Caki2 (cell line): ENCODE data around the gene ARHGEF3. TPM values are rescaled to one million over a fixed set of nuclear protein-coding genes. Genes with fewer than 3 reads are reported as not detected.
A peak's percentile ranks its signal among the peaks of the same experiment; 100 is the strongest.
"Not testable (repeated sequence)": the region's sequence is repeated elsewhere in the genome, so short reads cannot be mapped to it uniquely, and the experiment has no call there.

Source experiments
- DNase-seq: peaks from one replicate; pipeline ENCODE4 v3.0.0-alpha.2; 2015; ENCODE audit warnings: low read depth
- in situ Hi-C: cut with HindIII; loops from 2 replicates; pipeline ENCODE4 v1.10.0; 2016; ENCODE audit warnings: low sequenced_read_pairs, low pct_unique_long_range_greater_than_20kb, mixed read lengths
- total RNA-seq: library from RNA; depleted of rRNA; stranded (reverse); fragments of >200 nt; shearing (Covaris generic); gene quantifications from 2 replicates; pipeline ENCODE4 v1.2.3, GENCODE V29; 2014; ENCODE audit warnings: low replicate concordance

The ARHGEF3 gene
- total RNA-seq, 1 experiment from 2014 or later = 4.6 TPM

DNA sequence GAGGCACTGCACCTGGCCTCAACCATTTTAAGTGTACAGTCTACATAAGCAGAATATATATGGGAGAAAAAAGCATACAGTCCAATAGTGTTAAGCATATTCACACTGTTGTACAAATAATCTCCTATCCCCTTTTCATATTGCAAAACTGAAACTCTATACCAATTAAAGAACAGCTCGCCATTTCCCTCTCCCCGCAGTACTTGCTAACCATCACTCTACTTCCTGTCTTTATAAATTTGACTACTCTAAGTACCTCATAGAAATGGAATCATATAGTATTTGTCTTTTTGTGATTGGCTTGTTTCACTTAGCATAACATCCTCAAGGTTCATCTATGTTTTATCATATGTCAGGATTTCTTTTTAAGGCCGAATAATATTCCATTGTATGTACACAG is 97.0 kb downstream of the ARHGEF3 start:
- DNase-seq = no peak

DNA sequence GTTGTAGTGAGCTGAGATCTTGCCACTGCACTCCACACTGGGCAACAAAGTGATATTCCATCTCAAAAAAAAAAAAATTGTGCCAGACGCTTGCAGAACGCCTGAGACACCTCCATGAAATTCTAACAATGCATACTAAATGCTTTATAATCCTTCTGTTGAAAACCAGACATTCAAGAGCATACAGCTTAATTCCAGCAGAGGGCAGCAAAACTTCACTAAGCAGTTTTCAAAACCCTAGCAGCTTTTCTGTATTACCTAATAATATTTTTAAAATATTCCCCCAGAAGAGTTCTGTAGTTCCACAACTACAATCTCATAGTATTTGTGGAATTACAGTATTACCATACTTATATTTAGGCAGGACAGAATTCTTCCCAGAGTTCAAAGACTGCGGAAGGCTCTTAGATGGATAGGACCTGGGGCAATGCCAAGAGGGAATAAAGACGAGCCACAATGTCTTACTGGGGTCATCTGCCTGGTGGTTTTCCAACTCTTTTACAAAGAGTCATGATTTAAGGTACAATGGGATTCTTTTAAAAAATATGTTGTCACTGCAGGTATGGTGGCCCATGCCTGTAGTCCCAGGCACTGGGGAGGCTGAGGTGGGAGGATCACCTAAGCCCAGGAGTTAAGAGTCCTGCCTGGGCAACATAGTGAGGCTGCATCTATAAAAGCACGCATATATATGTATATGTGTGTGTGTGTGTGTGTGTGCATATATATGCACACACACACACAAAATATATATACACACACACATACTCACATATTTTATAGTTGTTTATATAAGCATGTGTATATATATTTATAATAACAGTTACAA is 99.0 kb downstream of the ARHGEF3 start:
- peak; percentile 30 for DNase-seq
- in situ Hi-C loops = no loop called here

More for the DNA sequence above, 97.0 kb downstream of the ARHGEF3 start:
- in situ Hi-C loops = no loop called here

DNA sequence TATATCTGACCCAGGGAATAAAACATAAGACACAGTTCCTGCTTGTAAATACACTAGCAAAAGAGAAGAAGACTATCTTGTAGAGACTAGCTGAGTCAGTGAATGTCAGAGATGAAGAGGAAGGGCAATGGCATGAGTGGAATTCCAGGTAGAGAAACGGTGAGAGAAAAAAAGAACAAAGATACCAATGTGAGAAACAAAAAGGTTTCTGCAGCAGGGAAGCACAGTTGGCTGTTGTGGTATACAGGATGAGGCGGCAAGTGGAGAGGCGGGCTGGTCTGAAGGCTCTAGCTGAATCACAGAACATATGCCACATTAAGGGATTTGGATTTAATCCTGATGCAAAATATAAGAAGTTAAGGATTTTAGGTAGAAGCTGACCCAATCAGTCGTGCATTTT is 101.6 kb downstream of the ARHGEF3 start:
- no peak for DNase-seq
- in situ Hi-C loops = no loop called here

DNA sequence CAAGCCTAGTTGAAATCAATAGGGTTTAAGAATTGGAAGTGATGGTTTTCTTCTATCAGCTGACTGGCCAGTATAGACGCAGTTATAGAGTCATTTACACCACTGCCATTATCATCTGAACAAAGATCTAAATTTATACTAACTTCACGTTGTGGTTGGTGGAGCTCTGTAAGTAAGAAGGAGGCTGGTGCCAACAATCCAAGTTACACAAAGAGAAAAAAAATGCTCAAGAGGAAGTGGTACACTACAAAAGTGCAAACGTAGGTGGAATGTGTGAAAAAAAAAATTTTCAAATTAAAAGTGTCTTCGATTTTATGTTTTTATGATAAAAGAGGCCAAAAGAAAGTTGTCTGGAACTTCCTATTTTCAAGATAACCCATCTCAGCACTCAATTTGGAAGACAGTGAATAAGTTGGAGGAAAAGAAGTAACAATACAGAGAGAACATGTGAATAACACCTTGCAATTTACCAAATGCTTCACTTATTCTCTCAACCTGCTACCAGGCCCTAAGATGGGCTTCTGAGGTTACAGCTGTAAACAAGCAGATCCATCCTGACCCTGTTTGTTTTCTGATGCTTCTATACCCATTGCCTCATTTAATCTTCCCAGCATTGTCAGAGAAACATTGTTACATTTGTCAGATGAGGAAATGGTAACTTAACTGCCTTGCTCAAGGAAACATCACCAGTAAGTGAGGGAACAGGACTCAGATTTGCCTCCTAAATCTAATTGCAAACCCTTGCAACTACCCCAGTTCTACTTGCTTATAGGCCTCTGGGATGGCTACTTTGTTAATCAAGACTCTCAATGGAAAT is 106.7 kb downstream of the ARHGEF3 start:
- DNase-seq = no peak
- in situ Hi-C loops = no loop called here

DNA sequence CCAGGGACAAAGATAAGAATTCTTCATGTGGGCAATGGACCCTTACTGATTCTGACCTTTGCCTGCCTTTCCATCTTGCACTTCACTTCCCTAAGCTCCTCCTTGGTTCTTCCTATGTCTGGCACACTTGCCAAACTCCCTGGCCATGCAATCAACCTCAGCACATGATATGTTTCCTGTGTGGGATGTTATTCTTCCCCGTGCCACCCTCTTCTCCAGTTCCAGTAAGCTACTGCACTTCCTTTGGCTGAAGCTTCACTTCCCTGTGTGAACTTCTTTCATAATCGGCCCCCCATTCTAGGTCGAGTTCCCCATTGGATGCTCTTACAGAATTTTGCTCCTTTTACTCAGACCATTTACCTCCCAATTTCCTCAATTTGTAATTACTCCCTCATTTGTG is 108.0 kb downstream of the ARHGEF3 start:
- DNase-seq = no peak
- in situ Hi-C loops = no loop called here

DNA sequence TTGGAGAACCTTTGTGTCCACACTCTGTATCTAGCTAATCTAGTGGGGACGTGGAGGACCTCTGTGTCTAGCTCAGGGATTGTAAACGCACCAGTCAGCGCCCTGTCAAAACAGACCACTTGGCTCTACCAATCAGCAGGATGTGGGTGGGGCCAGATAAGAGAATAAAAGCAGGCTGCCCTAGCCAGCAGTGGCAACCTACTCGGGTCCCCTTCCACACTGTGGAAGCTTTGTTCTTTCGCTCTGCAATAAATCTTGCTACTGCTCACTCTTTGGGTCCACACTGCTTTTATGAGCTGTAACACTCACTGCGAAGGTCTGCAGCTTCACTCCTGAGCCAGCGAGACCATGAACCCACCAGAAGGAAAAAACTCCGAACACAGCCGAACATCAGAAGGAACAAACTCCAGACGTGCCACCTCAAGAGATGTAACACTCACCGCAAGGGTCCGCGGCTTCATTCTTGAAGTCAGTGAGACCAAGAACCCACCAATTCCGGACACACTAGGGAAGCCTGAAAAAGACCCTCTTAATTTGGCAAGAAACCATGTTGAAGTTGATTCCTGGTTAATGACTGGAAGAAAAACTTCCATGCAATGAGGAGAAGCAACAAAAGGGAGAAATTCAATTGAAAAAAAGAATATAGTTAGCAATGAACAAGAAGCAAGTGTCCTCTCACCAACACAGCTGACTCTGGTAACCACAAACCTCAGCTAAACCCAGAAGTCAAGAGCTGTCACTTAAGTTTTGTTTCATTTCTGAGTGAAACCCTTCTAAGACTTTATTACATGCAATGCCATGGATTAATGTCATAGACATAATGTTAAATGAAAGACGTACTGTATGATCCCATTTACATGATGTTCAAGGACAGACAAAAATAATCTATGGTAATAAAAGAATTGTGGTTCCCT is 109.0 kb downstream of the ARHGEF3 start:
- DNase-seq, in situ Hi-C loops: not testable (repeated sequence)

DNA sequence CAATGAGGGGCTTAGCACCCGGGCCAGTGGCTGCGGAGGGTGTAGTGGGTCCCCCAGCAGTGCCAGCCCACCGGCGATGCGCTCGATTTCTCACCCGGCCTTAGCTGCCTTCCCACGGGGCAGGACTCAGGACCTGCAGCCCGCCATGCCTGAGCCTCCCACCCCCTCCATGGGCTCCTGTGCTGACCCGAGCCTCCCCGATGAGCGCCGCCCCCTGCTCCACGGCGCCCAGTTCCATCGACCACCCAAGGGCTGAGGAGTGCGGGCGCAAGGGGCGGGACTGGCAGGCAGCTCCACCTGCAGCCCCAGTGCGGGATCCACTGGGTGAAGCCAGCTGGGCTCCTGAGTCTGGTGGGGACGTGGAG is 109.8 kb downstream of the ARHGEF3 start:
- in situ Hi-C loops, DNase-seq: not testable (repeated sequence)

DNA sequence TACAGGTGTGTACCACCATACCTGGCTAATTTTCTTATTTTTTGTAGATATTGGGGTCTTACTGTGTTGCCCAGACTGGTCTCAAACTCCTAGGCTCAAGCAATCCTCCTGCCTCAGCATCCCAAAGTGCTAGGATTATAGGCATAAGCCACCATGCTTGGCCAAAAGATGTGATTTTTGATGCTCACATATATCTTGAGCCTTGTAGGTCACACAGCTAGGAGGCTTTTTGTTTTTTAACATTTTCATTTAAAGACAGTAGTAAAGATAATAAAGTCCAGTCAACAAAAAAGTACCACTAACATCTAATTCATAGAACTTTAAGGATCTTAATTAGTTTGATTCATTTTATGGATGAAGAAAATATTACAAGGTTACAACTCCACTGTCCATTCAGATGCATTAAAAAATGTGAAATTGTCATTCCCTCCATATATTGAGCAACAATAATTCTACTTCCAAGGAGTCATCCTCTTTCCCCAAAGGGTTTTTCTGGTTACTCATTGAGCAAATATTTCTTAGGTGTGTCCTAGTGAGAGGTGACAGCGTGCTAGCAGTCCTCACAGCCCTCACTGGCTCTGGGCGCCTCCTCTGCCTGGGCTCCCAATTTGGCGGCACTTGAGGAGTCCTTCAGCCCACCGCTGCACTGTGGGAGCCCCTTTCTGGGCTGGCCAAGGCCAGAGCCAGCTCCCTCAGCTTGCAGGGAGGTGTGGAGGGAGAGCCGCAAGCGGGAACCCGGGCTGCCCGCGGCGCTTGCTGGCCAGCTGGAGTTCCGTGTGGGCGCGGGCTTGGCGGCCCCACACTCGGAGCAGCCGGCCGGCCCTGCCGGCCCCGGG is 110.4 kb downstream of the ARHGEF3 start:
- peak; percentile 30 for DNase-seq

DNA sequence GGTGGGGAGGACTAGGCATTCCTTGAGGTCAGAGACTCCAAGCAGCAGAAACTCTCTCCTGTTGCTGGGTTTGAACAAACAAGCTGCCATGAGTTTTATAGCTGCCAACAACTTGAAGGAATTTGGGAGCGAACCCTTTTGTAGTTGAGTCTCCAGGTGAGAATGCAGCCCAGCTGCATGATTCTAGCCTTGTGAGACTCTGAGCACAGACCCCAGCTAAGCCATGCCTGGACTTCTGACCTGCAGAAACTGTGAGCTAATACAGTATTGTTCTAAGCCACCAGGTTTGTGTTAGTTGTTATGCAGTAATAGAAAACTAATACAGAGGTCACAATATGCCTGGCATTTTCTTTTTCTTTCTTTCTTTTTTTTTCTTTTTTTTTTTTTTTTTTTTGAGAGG is 112.4 kb downstream of the ARHGEF3 start:
- in situ Hi-C loops = no loop called here
- DNase-seq = no peak

More for the DNA sequence above, 110.4 kb downstream of the ARHGEF3 start:
- in situ Hi-C loops = no loop called here

DNA sequence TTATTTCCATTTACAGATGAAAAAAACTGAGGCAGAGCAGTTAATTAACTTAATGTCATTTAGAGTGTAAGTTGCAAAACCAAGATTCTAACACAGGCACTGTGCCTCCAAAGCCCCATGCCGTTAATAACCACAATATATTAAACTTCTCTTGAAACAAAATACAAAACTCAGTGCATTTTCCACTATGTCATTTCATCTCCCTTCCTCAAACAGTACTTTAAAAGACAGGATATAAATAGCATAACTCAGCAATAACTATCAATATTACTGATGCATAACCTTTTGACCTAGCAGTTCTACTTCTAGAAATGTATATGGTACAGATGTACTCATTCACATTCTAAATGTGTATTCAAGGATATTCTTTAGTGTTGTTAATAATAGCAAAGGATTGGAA is 113.6 kb downstream of the ARHGEF3 start:
- in situ Hi-C loops = no loop called here
- DNase-seq = no peak

DNA sequence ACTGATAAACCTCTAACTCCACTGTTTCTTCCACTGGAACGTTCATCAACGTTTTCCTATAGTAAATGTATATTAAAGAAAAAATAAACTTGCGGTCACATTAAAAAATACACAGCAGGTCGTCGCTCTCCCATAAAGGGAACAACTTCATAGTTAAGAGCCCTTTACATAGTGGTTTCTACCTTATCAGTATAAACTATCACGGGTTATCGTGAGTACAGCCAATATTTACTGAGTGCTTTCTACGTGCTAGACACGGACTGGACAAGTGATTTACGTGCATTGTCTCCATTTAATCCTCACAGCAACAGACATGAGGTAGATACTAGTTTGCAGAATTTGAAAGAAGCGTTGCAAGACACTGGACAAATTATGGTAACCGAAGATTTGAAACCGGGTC is 117.7 kb downstream of the ARHGEF3 start:
- in situ Hi-C loops = no loop called here
- no peak for DNase-seq

DNA sequence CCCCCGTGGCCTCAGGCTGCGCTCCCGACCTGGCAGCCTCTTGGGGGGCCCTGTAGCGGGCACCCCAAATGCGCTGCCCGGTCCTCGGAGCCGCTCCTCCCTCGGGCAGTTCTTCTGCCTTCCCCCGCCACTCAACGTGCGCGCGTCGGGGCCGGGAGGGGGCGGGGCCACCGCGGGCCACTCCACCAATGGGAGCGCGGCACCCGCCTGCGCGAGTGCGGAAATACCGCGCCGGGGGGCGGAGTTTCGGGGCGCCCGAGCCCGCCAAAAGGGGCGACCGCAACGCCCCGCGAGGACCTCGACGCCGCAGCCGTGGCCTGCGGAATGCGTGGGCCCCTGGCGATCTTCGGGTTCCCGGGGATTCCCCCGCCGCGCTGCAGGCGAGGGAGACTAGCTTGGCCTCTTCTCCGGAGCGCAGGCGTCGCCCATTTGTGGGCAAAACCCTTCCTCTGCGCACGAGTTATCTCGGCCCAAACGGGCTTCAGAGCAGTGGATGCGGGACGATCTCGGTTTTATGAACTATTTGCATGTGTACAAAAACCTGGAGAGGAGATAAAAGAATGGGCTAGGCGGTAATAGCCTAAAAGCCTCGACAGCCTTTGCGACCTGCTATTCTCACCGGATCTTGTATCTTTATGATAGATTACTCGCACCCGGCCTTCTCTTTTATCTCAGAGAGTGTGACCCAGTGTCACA is 118.5 kb downstream of the ARHGEF3 start, which contains the start of gene TASOR:
Gene TASOR, minus strand, starts transcription at position 144 of the 696 bp plus-strand sequence. CDS start 259 bp downstream, outside the sequence.
- in situ Hi-C loops = no loop called here
- peak; percentile 82 for DNase-seq

DNA sequence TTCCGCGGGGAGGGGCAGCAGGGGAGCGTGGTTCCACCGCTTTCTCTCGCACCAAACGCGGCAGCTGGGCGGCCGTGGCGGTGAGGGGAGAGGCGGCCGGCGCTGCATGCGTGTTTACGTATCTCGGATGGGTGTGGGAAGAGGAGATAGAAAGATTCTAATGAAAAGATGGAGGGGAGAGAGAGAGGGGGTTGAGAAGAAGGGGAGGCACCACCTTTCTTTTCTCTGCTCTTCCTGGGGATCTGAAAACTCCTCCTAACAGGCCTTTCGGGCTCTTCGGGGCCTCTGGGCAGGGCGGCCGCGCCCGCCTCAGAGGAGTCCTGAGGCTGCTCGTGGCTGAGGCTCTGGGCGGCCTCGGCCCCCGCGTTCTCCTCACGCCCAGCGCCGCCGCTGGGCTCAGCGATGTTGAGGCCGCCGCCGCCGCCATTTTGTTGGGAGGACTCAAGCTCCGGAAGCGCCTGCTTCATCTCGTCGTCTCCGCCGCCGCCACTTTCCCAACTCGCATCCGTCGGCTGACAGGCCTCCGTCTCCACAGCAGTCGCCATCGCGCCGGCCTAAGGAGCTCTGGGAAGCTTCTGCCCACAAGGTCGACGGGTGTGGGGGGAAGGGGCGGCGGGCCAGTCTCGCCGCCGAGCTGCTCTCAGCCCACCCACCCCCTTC is 119.2 kb downstream of the ARHGEF3 start:
- in situ Hi-C loops = no loop called here
- peak; percentile 78 for DNase-seq

DNA sequence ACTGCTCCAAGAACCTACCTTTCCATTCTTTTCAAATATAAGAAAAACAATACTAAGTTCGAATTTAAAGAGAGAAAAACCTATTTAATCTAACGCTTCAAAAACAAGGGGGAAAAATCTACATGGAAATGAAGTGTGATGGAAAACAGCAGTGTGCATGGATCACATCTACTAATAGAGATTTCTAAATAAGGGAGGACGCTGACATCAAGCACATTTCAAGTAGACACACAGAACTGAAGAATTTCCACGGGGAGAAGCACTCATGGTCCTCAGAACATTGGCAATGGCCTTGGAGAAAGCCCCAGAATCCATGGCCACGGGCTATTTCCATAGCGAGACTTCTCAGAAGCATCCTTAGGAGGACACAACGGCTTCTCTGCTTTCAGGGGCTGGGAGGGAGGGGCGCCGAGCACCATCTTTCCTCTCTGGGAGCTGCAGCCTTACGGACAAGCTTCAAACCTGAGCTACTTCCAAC is 119.7 kb downstream of the ARHGEF3 start:
- no peak for DNase-seq
- in situ Hi-C loops = no loop called here

DNA sequence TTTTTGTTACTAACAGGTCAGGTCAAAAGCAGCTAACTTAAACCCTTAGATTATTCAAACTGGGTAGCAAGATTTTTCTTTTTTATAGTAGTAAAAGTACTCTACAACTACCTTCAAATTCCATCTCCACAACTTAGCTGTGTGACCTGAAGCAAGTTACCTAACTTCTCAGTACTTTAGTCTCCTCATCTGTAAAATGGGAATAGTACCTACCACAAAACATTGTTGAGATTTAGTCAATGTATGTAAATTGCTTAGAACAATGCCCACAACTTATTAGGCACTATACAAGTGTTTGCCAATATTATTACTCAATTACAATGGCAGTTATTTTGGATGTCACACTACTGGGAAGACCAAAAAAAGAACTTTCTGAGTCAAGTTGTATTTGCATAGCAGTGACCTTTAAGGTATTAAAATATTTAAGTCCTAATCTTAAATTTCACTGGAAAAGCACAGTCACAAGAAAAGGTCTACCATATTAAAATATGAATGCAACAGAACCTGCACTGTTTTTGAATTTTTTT is 121.6 kb downstream of the ARHGEF3 start:
- in situ Hi-C loops = no loop called here
- no peak for DNase-seq
